T-cell (primary cell): Measurements from ENCODE around the gene CD247. TPM values are rescaled to one million over a fixed set of nuclear protein-coding genes. Genes with fewer than 3 reads are reported as not detected.

Experiments
- ATAC-seq, 4 experiments: fragments of 200-7000 bp in 3 of 4; fragments of 150-1000 bp in 1 of 4; cut with Tn5 transposase; replicated peaks in 1 of 4; 1 replicate in 3 of 4; 2 replicates in 1 of 4; pipeline ENCODE4 v1.10.0; 2021; ENCODE audit warnings: moderate library complexity in 3 of 4, mild to moderate bottlenecking in 2 of 4, moderate number of reproducible peaks in 1 of 4
- CTCF ChIA-PET, 2 donors: fragments of 300-600 bp; sonication (Branson Sonifier 250); formaldehyde crosslinking; loops; one replicate each; lab custom pipeline; 2022; ENCODE audit warnings: antibody characterized with exemption in 2 of 2; lab: Charles Lee
- POLR2A ChIA-PET, 2 donors: fragments of 300-600 bp; sonication (Branson Sonifier 250); formaldehyde crosslinking; loops; one replicate each; lab custom pipeline; 2022; ENCODE audit warnings: antibody characterized with exemption in 2 of 2; lab: Charles Lee
- DNase-seq, 35 experiments: peaks; one replicate each; pipeline versions ENCODE4 v3.0.0 to v3.0.0-alpha.2; 2013 to 2023
- H3K27ac ChIP-seq: one replicate; pipeline ENCODE4 v1.5.1; 2013; ENCODE audit warnings: low read length
- H3K27me3 ChIP-seq, 2 experiments: replicated peaks in 1 of 2; 1 replicate in 1 of 2; 2 replicates in 1 of 2; pipeline versions ENCODE4 v1.6.1 to v1.7.0; 2013; ENCODE audit warnings: low read length in 1 of 2, mixed read lengths in 1 of 2; ENCODE audit not compliant: control insufficient read depth in 2 of 2, insufficient read depth in 2 of 2; ENCODE audit errors: extremely low read depth in 1 of 2
- H3K36me3 ChIP-seq, 2 donors: 1 replicate in 1 of 2; 2 replicates in 1 of 2; pipeline versions ENCODE4 v1.6.1 to v1.7.0; 2013; ENCODE audit warnings: low read length in 1 of 2; ENCODE audit not compliant: control insufficient read depth in 2 of 2, insufficient read depth in 1 of 2; ENCODE audit errors: extremely low read depth in 1 of 2
- H3K4me1 ChIP-seq, 2 experiments: 1 replicate in 1 of 2; 2 replicates in 1 of 2; pipeline versions ENCODE4 v1.6.1 to v1.7.0; 2013; ENCODE audit warnings: low read length in 2 of 2, mixed read lengths in 1 of 2; ENCODE audit not compliant: insufficient read depth in 2 of 2, control insufficient read depth in 1 of 2; ENCODE audit errors: extremely low read depth in 1 of 2
- H3K4me3 ChIP-seq, 2 donors: 1 replicate in 1 of 2; 2 replicates in 1 of 2; pipeline versions ENCODE4 v1.5.1 to v1.7.0; 2013; ENCODE audit warnings: mild to moderate bottlenecking in 2 of 2, low read length in 1 of 2, moderate library complexity in 1 of 2; ENCODE audit not compliant: control insufficient read depth in 1 of 2; ENCODE audit errors: extremely low read depth in 1 of 2
- H3K9me3 ChIP-seq: 2 replicates; pipeline ENCODE4 v1.7.0; 2013
- H3K27ac Mint-ChIP-seq, 2 donors: one replicate each; pipeline ENCODE4 v1.8.0; 2020 to 2021; ENCODE audit warnings: mild to moderate bottlenecking in 2 of 2, mixed read lengths in 2 of 2
- H3K27me3 Mint-ChIP-seq, 2 donors: one replicate each; pipeline ENCODE4 v1.8.0; 2021 to 2022; ENCODE audit warnings: mixed read lengths in 2 of 2
- H3K36me3 Mint-ChIP-seq: one replicate; pipeline ENCODE4 v1.8.0; 2021; ENCODE audit warnings: mixed read lengths
- H3K4me1 Mint-ChIP-seq, 3 donors: one replicate each; pipeline ENCODE4 v1.8.0; 2020 to 2022; ENCODE audit warnings: mixed read lengths in 3 of 3, mild to moderate bottlenecking in 1 of 3
- H3K4me3 Mint-ChIP-seq, 3 donors: one replicate each; pipeline ENCODE4 v1.8.0; 2020 to 2022; ENCODE audit warnings: mild to moderate bottlenecking in 3 of 3, mixed read lengths in 3 of 3, moderate library complexity in 3 of 3
- H3K9me3 Mint-ChIP-seq, 3 donors: one replicate each; pipeline ENCODE4 v1.8.0; 2020 to 2022; ENCODE audit warnings: mixed read lengths in 3 of 3
- WGBS: methylation state at CpG from one replicate; pipeline ENCODE4 v1.1.5; 2013; ENCODE audit warnings: missing lambda C conversion rate; ENCODE audit not compliant: insufficient coverage; 5-methylcytosine and 5-hydroxymethylcytosine counted together
- total RNA-seq, 35 experiments: library from RNA in 6 of 35; stranded (reverse) in 6 of 35; fragments of 120-200 nt in 1 of 35; gene quantifications; one replicate each; pipeline versions ENCODE4 v1.2.1 to v1.2.4 and lab custom pipeline; 2013 to 2026

The CD247 gene
- total RNA-seq, 5 donors from 2014 or later (not counting 1 experiment from before 2014, with no cell fraction given), result 324 to 414 (median 385) TPM

DNA sequence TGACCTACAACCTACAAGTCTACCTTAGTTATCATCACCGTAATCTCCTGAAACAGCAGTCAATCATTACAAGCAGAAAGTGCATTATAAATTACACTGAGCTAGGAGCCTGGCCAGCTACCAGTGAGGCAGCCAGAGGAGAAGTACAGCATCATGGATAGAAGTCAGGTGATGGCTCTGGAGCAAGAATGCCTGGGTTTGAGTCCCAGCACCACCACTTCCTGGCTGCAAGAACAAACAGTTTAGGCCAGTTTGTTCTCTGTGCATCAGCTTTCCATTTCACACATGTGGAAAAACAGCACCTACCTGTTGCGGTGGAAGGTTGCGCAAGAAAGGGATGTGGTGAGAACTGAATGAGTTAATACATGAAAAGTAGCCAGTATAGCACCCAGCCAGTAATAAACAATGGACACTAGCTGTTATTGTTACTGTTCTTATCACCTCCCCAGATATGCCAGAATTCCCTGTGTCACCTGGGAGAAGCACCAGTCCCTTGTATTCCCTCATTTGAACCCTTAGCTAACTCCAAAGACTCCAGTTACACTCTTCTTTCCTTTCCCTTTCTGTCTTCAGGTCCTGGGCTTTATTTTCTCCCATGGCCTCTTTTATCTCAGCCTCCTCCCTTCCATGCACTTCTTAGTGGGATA is 26.2 kb upstream of the CD247 start:
- ChIA-PET POLR2A (interaction anchor here (0.6 to 0.7 kb wide), 3 partner anchors 9 to 229 kb away, joined by 3 to 6 read pairs (median 4); partner anchors contain the start of gene CREG1 (in 1 of the 2)), CTCF (interaction anchor here (0.8 to 1.3 kb wide), 3 partner anchors 9 to 11 kb away, joined by 3 read pairs; partner anchors contain the start of gene CREG1 (in 1 of the 2))
- no CpG with 5 or more reads among the region's 3 CpGs for WGBS
- H3K36me3 ChIP-seq, result peaks cover 0 to 17% of the 10 kb centered on the region in 2 donors
- H3K9me3 ChIP-seq, result no peaks in the 10 kb centered on the region
- ATAC-seq (no peak), DNase-seq (no peak)
- H3K27me3 ChIP-seq, result no peaks in the 10 kb centered on the region
- H3K4me1 ChIP-seq, result no peaks in the 10 kb centered on the region
- Mint-ChIP-seq H3K4me3 (no peak overlapping the region), H3K27ac (peak overlapping the region in 1 of 2 donors; percentile 31), H3K27me3 (no peaks in the 10 kb centered on the region), H3K4me1 (peaks cover 11 to 19% (median 13%) of the 10 kb centered on the region in 3 donors), H3K9me3 (no peaks in the 10 kb centered on the region), H3K36me3 (peaks cover 31% of the 10 kb centered on the region)
- no peak overlapping the region for H3K4me3 ChIP-seq
- no peak overlapping the region for H3K27ac ChIP-seq

DNA sequence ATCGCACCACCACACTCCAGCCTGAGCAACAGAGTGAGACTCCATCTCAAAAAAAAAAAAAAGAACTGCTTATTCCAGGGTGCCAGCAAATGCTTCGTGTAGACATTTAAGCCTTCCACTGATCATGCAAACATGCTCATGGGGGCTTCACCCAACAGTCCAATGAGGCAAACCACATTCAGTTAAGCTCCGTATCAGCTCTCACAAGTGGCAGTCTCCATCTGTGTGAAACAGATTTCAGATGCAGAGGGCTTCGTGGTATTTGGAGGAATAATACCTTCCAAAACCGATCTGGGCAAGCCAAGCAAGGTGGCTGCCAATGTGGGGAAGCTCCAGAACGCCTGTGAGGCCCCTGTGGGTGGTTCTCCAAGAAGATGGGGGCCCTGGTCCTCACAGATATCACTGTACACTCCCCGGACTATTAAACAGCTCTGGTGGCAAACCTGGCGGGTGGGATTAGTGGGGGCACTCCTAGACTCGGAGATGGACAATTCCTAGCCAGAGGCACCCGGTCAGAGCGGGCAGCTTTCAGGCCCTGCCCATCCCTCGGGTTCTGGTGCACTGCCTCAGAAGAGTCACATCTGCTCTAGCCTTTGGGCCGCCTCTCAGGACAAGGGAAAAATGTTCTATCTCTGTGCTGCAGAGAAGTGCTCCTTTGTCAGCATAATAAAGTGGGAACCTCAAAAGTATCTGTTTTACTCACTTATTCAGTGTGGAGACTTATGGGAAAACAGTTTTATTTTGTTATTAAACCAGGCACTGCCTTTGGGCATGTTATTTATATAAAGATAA is 25.1 kb upstream of the CD247 start:
- CTCF ChIA-PET, result no interaction called here

DNA sequence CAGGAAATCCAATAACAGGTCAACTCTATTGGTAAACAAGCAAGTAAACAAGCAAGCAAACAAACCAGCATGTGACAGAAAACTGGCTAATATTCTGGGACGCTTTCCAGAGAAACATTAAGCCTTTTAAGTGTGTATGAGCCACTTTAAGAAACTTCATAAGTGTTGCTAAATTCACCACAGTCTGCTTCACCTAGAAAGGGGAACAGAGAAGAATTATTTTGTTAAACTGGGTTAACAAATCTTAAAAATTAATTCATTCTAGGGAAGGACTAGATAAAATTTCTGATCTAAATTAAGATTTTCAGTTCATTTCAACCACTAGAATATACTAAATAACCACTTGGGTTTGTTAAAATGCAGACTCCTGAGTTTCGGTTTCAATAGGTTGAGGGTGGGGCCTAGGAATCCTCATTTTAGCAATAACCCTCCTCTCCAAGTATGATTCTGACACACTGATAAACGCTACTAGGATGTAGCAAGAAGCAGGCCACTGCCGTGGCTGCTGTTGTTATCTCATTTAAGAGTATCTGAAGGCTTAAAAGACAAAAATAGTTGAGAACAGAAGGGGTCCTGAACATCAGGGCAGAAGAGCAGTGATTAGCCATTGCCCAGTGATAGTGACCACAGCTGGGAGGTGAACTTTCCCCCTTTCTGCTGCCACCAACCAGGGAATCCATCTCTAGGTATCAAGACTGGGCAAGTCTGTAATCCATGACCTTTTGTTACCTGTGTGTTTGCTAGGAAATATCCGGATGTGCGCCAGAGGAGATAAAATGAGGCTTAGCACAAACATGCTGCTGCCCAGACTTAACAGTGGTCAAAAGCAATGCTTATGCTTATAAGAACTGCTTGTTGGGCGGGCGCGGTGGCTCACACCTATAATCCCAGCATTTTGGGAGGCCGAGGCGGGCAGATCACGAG is 24.0 kb upstream of the CD247 start:
- Mint-ChIP-seq H3K36me3 (peaks cover 27% of the 10 kb centered on the region), H3K4me1 (peaks cover 7 to 24% (median 10%) of the 10 kb centered on the region in 3 donors), H3K4me3 (no peak overlapping the region), H3K9me3 (no peaks in the 10 kb centered on the region), H3K27me3 (no peaks in the 10 kb centered on the region), H3K27ac (no peak overlapping the region)
- no peaks in the 10 kb centered on the region for H3K27me3 ChIP-seq
- H3K4me3 ChIP-seq, result no peak overlapping the region
- no peak overlapping the region for H3K27ac ChIP-seq
- ChIA-PET POLR2A (no interaction called here), CTCF (interaction anchor here (1.0 to 3.0 kb wide), 6 partner anchors 11 to 43 kb away, joined by 3 to 18 read pairs (median 4); partner anchors contain the start of genes CD247 (in 1 of the 2) and CREG1 (in 1 of the 2))
- no peak for ATAC-seq
- H3K36me3 ChIP-seq, result peaks cover 0 to 17% of the 10 kb centered on the region in 2 donors
- no peak for DNase-seq
- H3K9me3 ChIP-seq, result no peaks in the 10 kb centered on the region
- 85% methylated on average over 4 of the region's 12 CpGs for WGBS
- no peaks in the 10 kb centered on the region for H3K4me1 ChIP-seq

More for the DNA sequence above, 25.1 kb upstream of the CD247 start:
- Histone ChIP-seq H3K36me3 (peaks cover 0 to 17% of the 10 kb centered on the region in 2 donors), H3K4me3 (no peak overlapping the region), H3K4me1 (no peaks in the 10 kb centered on the region), H3K9me3 (no peaks in the 10 kb centered on the region), H3K27me3 (no peaks in the 10 kb centered on the region), H3K27ac (no peak overlapping the region)
- H3K4me3 Mint-ChIP-seq, result no peak overlapping the region
- H3K4me1 Mint-ChIP-seq, result peaks cover 7 to 24% (median 10%) of the 10 kb centered on the region in 3 donors
- H3K36me3 Mint-ChIP-seq, result peaks cover 31% of the 10 kb centered on the region
- no peaks in the 10 kb centered on the region for H3K27me3 Mint-ChIP-seq
- ATAC-seq, result no peak
- DNase-seq, result no peak
- 88% methylated on average over 11 of the region's 13 CpGs for WGBS
- H3K27ac Mint-ChIP-seq, result no peak overlapping the region
- POLR2A ChIA-PET, result interaction anchor here in 1 of 2 donors (0.5 kb wide), 1 partner anchor 138 kb away, joined by 3 read pairs; no protein-coding TSS in a partner anchor
- H3K9me3 Mint-ChIP-seq, result no peaks in the 10 kb centered on the region

DNA sequence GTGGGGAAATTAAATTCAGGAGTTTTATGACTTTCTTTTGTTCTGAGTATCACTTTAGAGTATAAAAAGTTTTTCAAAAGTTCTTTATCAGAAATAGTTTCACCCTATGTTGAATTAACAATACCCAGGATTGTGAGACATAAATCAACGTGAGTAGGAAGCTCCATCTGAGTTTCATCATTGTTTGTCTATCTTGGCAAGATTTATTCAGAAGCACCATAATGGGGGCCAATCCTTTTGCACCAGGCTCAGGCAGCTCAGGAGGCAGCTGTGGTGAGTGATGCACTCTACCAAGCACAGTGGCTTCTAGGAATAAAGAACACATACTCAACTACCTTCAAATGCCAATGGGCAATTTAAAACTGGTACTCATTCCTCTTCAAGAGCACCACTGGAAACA is 23.3 kb upstream of the CD247 start:
- H3K36me3 Mint-ChIP-seq, result peaks cover 19% of the 10 kb centered on the region
- Histone ChIP-seq H3K4me3 (no peak overlapping the region), H3K27ac (no peak overlapping the region), H3K9me3 (no peaks in the 10 kb centered on the region), H3K27me3 (no peaks in the 10 kb centered on the region), H3K4me1 (no peaks in the 10 kb centered on the region), H3K36me3 (peaks cover 0 to 17% of the 10 kb centered on the region in 2 donors)
- ChIA-PET POLR2A (interaction anchor here in 1 of 2 donors (1.4 kb wide), 1 partner anchor 12 kb away, joined by 5 read pairs; the partner anchor contains the start of gene CREG1), CTCF (interaction anchor here (0.6 to 3.0 kb wide), 11 partner anchors 9 to 631 kb away, joined by 3 to 18 read pairs (median 3); partner anchors contain the start of genes CD247 (in 1 of the 2) and CREG1 (in 1 of the 2))
- H3K4me1 Mint-ChIP-seq, result peaks cover 7 to 24% (median 10%) of the 10 kb centered on the region in 3 donors
- no peaks in the 10 kb centered on the region for H3K27me3 Mint-ChIP-seq
- no peaks in the 10 kb centered on the region for H3K9me3 Mint-ChIP-seq
- H3K4me3 Mint-ChIP-seq, result no peak overlapping the region
- no peak for ATAC-seq
- H3K27ac Mint-ChIP-seq, result no peak overlapping the region
- WGBS, result 29% methylated on average over 1 of the region's 1 CpG
- no peak for DNase-seq

DNA sequence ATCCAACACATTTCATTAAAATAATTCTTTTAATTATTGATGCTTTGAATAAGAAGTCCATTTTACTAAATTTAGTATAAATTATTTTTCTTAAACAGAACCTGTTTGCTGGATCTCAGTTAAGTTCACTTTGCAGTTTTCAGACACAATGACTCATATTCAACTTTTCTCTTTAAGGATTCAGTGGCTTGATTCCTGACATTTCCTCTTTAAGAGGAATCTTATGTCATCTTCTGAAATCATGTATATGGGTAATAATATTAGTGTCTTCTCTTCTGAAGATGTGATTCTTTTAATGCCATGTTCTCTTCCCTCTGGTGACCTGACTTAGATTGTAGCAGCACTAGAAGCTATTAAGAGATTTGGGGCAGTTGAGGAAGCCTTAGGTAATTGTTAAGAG is 22.7 kb upstream of the CD247 start:
- H3K4me3 Mint-ChIP-seq, result no peak overlapping the region
- Histone ChIP-seq H3K9me3 (no peaks in the 10 kb centered on the region), H3K4me1 (no peaks in the 10 kb centered on the region), H3K27me3 (no peaks in the 10 kb centered on the region), H3K36me3 (peaks cover 0 to 15% of the 10 kb centered on the region in 2 donors), H3K4me3 (no peak overlapping the region), H3K27ac (no peak overlapping the region)
- H3K9me3 Mint-ChIP-seq, result no peaks in the 10 kb centered on the region
- ChIA-PET POLR2A (interaction anchor here in 1 of 2 donors (1.4 kb wide), 1 partner anchor 13 kb away, joined by 5 read pairs; the partner anchor contains the start of gene CREG1), CTCF (interaction anchor here (0.6 to 3.0 kb wide), 27 partner anchors 8 to 631 kb away, joined by 3 to 18 read pairs (median 4); partner anchors contain the start of genes CD247 (in 1 of the 2), CREG1 (in 1 of the 2) and POU2F1 (in 1 of the 2))
- peaks cover 17% of the 10 kb centered on the region for H3K36me3 Mint-ChIP-seq
- no peaks in the 10 kb centered on the region for H3K27me3 Mint-ChIP-seq
- ATAC-seq, result no peak
- no peak overlapping the region for H3K27ac Mint-ChIP-seq
- H3K4me1 Mint-ChIP-seq, result peaks cover 7 to 24% (median 10%) of the 10 kb centered on the region in 3 donors
- DNase-seq, result no peak
